ENCODE measurements around the gene GTPBP4.

GRCh38 chr10:1048349-1048731 lies 60.1 kb downstream of the GTPBP4 start:
- TF ChIP-seq CTCF (IDR thresholded peaks at IDR 0.05 in 2 of 3, conservative IDR thresholded peaks at IDR 0.05 in 1 of 3; ENCODE audit: borderline replicate concordance in 1 of 3, insufficient read depth in 1 of 3, low read depth in 2 of 3, low read length in 2 of 3), result no peak
- no peak for TF ChIP-seq RAD21 (IDR thresholded peaks at IDR 0.05; ENCODE audit: low read depth)
- TF ChIP-seq POLR2A (IDR thresholded peaks at IDR 0.05; ENCODE audit: borderline replicate concordance, extremely low read depth, insufficient read depth, insufficient read length), result no peak
- TF ChIP-seq REST (IDR thresholded peaks at IDR 0.05; ENCODE audit: low read depth), result no peak
- no peak for TF ChIP-seq CBX3 (IDR thresholded peaks at IDR 0.05; ENCODE audit: low read depth)
- TF ChIP-seq ATF3 (IDR thresholded peaks at IDR 0.05), result no peak
- no peak for TF ChIP-seq EZH2 (IDR thresholded peaks at IDR 0.05)
- TF ChIP-seq CEBPB (IDR thresholded peaks at IDR 0.05; ENCODE audit: low read depth), result no peak
- no peak for TF ChIP-seq JUND (IDR thresholded peaks at IDR 0.05)
